ENCODE measurements around the gene NFE2L1.
"Not testable (repeated sequence)": the region's sequence is repeated elsewhere in the genome, so short reads cannot be mapped to it uniquely, and the experiment has no call there.

The NFE2L1 gene

DNA sequence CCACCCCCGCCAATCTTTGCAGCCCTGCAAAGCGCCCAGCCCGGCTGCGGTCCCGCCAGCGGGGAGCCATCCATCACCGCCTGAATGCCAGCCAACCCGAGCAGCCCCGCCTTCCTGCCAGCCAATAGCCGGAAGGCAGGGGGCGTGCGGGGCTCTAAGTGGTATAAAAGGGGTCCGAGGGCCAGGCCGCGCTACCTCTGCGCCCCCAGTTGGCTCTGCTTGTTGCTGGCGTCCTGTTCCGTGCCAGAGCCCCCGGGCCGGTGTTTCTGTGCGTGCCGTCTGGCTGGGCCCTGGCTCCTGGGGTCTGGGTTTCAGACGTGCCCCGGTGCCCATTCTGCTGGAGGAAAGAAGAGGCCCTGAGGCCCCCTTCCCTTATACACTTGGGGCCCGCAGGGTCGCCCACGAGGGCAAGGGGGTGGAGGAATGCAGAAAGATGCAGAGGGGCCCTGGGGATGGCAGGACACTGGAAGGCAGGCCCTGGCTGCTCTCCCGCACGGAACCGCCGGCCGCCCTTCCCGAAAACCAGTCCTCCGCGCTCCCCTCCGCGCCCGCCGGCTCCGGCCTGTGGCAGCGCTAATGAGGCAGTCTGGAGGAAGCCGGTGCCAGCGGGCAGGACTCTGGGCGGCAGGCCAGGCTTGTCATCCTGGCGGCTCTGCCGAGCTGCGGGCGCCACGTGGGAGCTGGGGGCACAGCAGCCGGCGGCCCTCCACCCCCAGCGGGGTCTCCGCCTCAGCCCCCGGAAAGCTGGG, 24.6 kb upstream of the NFE2L1 start:
- DNase-seq (ENCODE audit: low spot score): peak; percentile 21

DNA sequence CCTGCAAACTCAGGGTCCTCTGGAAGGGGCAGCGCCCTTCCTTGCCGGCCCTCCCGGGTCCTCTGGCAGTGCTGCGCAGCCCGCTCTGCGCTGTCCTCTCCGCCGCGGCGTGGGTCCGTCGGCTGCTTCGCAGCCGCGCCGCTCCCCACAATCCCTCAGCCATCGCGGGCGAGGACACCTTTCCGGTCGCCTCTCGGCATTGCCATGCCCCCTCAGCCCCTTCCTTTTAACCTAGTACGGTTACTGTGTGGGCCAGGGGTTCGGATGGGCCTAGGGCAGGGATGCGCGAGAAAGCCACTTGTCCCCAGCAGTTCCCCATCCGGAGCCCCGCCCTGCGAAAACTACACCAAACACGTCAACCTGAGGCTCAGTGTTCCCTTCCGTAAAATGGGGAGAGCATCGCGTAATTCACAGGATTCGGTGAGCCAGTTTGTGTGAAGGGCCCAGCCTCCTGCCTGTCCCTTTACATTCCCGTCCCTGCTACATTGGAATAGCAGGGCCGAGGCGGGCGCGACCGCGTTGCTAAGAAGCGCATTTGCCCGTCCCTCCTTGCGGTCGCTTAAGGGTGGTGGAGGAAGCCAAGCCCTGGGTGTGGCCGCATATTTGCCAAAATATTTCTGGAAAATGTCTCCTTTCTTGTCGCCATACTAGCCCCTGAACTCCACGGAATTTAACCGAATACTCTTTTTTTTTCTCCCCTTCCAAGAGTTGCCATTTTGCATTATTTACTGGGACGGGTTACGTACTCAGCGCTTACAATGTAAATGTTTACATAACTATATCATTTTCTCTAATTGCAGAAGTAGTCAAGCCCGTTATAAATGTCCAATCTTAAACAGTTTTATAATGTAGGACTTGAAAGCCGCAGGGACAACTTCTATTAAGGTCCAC, 23.8 kb upstream of the NFE2L1 start:
- peak; percentile 30 for DNase-seq (ENCODE audit: low spot score)

DNA sequence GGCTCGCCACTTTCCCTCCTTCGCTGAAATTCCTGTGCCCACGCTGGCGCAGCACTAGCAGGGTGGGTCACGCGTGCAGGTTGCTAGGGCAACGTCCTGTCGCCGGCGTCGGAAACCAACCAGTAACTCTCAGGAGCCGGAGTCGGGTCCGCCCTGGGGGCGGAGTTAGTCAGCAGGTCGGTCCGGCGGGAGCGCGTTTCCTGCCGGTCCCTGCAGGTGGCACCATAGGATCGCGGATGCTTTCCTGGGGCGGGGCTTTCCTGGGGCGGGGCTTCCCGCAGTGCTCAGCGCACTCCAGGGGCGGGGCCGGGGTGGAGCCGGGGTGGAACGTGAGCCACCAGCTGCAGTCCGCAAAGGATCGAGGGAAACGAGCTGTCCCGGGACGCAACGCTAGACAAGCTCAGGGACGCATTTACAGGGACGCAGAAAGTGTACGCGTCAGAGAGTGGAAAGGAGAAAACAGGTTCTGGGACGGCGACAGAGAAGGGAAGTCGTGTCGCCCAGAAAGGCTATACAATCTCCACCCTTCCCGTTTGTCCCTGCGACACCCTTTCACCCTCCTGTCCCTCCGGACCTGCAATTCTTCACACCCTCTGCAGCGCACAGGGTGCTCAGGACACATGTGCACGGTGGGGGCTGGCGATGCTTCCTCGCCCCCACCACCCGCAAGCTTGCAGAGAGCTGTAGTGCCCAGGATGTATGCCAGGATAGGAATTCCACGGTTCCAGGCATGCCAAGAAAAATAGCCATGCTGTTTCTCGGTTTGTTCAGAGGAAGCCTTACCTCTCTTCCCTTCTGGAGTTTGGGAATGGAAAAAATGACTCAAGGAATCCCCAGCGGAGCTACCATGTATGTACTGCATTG, 22.9 kb upstream of the NFE2L1 start:
- peak; percentile 97 for DNase-seq (ENCODE audit: low spot score)

DNA sequence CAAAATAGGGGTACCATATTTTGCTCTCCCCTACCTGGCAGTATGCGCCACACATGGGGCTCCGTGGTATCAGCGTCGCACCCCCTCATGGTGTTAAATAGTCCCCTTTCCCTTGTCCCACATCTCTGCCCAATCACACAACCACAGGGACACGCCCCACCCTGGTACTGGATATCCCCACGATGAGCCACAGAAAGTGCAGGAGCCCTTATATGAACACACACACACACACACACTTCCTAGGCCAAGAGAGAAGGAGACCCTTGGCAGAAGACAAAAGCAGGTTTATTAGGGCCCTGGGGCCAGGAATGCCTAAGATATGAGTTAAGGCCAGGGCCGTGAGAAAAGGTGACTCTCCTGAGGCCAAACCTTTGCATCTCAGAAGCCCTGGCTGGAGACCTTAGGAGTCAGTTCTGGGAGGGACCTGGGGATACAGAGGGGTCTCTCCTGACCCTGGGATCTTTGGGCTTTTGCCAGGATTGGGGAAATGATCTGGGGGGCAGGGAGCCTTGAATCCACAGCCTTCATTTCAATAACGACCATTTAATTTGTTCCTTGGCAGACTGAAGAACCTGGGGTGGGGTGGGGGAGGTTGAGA, 22.2 kb upstream of the NFE2L1 start:
- DNase-seq (ENCODE audit: low spot score): no peak

DNA sequence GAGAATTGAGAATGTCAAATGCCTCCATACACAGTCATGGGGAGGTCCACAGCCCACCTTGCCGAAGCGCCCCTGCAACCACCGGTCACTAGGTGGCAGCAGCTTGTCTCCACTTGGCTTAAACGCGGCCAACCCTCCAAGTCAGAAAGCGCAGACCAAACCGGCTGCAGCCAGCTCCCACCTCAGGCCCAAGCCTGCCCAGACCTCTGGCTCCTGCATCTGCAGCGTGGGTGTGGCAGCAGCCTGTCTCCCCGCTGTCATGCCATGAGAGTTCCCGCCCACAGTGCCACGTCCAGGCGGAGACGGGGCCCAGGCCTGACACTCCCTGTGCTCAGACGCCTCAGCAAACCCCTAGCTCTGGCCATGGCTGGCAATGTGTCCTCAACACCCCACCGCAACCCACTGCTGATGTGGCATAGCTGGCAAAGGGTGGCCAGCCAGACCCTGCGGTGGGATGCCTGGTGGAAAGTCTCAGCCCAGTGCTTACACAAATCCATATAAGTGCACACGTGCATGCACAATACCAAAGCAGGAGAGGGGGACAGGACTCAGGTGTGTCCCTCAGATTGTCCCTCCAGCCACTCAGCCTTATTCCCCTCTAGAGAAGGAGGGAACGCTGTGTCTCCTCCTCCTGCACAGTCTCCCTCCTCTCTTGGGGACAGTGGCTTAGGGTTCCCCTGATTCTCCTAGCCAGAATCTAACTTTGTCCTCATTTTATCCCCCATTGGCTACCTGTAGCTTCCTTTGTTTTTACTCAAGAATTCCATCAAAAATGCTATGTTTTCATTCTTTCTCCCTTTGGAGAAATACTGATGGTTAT, 21.4 kb upstream of the NFE2L1 start:
- DNase-seq (ENCODE audit: low spot score): peak; percentile 62

DNA sequence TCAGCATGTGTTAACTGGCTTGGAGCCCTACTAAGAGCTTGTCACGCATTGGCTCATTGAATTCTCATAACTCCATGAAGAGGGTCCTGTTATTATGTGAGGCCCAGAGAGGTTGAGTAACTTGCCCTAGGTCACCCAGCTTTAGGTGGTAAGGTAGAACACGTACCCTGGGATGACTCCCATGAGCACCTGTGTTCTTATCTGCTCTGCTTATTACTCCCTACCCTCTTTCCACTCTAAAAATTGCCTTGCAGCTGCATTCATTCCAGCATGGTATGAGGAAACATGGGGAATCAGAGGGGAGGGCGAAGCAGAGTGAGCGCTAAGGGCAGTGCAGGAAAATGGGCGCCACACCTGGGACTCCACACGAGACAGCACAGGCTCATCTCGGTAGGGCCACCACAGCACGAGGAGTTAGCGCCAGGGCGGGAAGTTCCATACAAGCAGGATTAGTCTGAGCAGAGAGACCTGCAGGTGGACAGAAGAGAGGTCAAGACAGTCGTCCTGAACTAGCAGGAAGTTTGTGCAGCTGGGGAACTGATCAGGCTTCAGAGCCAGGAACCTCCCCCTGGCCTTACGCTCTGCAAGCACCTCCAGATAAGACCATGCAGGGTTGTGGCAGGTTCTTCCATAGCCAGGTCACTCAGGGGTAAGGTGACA, 20.7 kb upstream of the NFE2L1 start:
- DNase-seq (ENCODE audit: low spot score): no peak

DNA sequence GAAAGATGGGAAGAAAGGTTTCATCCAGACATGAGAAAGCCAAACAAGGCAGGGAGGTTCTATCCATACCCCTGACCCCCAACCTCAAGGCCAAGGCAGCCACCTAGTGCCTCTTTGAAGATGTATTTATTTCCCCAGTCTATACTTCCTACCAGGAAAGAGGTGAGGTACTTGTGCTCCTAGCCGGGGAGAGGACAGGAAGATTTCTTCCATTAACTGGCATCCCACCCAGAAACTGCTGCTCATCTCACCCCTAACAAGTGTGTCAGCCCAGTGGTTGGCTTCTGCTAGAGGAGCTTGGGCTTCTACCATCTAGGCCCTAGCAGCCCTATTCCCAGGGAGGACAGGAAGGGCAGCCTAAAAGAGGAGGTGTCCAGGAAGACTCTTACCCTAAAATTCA, 19.4 kb upstream of the NFE2L1 start:
- DNase-seq (ENCODE audit: low spot score): no peak

DNA sequence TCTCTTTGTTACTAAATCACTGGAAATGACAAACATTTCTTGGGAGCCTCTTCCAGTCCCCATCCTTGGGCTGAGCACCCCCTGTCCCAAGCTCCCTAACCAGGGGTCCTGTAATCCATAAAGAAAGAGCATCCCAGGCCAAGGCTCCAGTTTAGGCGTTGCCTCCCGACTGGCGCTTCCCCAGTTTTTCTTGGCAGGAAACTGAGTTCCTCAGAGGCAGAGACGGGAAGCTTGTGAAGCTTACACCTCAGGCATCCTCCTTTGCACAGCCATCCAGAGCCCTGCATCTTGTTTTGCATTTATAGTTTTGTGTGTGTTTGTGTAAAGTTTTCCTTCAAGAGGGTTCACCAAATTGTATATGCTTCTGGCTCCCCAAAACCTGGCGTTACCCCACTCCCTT, 17.6 kb upstream of the NFE2L1 start:
- no peak for DNase-seq (ENCODE audit: low spot score)

DNA sequence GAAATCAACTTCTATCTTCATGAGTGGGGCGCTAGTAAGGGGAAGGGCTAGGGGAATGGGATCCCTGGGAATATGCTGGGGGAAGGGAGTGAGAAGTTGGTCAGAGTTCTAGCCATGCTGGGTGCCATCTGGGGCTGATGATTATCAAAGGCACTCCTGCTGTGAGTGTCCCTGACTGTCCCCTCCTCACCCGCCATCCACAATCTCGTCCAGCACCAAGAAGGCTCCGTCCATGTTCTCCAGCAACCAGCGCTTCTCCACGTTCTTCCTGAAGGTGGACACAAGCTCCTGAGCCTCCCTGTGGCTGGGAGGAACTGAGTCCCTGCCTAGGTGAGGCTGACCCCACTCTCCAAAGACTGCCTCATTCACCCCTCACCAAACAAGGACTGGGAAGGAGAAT, 16.2 kb upstream of the NFE2L1 start:
- no peak for DNase-seq (ENCODE audit: low spot score)

DNA sequence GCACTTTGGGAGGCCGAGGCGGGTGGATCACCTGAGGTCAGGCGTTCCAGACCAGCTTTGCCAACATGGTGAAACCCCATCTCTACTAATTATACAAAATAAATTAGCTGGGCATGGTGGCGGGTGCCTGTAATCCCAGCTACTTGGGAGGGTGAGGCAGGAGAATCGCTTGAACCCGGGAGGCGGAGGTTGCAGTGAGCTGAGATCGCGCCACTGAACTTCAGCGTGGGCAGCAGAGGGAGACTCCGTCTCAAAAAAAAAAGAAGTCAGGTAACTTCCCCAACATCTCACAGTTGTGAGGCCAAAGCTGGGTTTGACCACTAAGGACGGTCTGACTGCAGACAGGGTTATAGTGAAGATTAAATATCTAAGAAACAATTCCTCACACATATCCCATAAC, 13.4 kb upstream of the NFE2L1 start:
- not testable (repeated sequence) for DNase-seq (ENCODE audit: low spot score)

DNA sequence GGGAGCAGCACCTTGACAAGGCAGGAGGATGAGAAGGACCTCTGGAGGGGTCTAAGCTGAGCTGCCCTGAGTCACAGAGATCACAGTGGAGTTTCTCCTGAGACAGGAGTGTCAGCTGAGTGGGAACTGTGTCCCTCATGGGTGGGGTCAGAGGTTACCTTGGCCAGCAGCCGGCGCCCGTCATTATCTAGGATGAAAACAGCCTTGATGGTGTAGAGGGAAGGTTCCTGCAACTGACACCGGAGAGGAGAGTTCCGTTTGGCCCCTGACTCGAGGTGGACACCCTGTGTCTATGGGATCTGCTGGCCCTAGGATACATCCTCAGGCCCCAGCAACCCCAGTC, 11.5 kb upstream of the NFE2L1 start:
- DNase-seq (ENCODE audit: low spot score): no peak

DNA sequence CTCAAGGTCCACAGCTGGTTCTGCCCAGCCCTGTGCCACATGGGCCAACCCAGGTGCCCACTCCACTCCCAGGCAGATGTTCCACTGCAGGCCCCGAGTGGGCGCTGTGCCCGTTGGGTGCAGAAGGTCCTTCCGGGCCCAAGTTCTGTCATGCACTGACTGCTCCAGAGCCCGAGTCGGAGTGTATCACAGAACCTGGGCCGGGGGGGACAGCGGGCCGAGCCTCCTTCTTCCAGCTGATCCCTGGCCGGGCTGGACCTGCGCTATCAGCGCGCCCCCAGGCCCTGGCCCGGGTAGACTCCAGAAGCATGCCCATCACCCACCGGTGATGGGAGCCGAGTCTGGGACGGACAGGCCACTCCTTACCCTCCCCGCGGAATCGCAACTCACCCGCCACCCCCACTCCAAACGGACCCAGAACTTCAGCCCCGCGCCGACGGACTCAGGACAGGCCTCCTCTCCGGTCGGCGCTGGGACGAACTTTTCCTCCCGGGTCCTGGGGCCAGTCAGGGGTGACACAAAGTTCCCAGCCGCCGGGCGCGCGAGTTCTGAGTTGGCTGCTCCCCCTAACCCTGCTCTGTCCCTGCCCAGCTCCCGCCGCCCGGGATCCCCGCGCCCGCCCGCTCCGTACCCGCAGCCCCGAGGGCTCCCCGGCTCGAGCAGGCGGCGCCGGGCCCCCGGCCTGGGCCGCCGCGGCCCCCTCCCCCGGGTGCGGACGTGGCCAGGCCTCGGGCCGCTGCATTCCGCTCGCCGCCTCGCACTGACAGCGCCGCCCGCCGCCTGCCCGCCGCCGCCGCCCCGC, 10.9 kb upstream of the NFE2L1 start, which contains the start of gene COPZ2:
COPZ2 (minus strand) TSS at position 762 of the 802 bp plus-strand sequence; CDS start at position 742, 20 bp downstream.
- DNase-seq (ENCODE audit: low spot score): peak; percentile 51

DNA sequence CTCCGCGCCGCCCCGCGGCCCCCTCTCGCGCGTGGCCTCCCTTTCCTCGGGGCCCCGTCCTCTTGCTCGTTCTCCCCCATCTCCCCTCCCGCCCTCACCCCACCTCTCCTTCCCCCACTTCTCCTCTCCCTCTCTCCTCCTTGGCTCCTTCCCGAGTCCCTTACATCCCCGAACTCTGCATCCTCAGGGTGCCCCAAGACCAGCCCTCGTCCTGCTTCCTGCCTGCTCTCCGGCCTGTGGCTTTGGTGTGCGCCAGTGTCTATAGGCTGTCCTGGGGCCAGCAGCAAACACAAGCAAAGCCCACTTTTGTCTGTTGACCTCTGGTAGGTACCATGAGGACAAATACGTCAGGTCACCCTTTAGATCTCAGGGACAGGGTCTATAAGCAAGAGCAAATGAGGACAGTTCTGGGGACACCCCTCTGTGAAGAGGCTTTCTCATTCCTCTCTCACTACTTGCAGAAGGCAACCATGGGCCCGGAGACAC, 10.3 kb upstream of the NFE2L1 start:
- DNase-seq (ENCODE audit: low spot score): no peak

DNA sequence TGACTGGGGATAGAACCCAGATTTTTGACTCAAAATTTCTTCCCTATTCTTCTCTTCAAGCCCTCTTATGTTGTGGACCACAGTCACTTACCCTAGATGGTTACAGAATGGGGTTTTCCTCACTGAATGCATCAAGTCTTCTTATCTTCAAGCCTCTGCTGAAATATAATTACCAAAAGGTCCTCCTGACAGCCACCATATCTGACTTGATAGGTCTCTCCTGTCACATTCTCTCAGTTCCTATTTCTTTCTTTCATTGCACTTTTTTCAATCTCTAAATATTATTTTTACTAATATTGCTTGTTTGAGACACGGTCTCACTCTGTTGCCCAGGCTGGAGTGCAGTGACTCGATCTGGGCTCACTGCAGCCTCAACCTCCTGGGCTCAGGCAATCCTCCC, 9.5 kb upstream of the NFE2L1 start:
- DNase-seq (ENCODE audit: low spot score): no peak

DNA sequence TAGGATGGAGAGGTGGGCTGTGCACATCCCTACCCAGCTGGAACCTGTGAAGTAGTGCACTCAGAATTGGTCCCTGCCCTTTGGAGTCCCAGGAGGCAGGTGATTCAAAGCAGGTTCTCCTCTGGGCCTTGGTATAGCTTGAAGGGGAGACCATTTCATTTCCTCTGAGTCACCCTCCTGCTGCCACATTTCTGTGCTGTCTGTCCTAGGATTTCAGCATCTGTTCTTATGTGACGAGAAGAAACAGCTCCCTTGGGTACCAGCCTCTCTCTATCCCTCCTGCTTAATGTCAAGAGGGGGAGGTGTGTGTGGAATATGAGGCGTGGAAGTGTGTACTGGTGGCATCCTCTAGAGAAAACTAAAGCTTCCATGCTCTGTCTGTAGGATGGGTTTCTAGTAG, 5.0 kb upstream of the NFE2L1 start:
- no peak for DNase-seq (ENCODE audit: low spot score)

DNA sequence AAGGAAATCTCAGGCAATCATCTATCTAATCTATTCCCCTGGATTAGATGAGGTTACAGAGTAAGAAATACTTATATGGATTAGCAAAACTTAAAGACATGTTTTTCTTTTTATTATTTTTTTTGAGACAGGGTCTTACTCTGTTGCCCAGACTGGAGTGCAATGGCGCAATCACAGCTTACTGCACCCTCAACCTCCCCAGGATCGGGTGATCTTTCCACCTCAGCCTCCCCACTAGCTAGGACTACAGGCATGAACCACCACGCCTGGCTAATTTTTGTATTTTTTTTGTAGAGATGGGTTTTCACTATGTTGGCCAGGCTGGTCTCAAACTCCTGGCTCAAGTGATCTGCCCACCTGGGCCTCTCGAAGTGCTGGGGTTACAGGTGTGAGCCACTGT, 3.3 kb upstream of the NFE2L1 start:
- no peak for DNase-seq (ENCODE audit: low spot score)

DNA sequence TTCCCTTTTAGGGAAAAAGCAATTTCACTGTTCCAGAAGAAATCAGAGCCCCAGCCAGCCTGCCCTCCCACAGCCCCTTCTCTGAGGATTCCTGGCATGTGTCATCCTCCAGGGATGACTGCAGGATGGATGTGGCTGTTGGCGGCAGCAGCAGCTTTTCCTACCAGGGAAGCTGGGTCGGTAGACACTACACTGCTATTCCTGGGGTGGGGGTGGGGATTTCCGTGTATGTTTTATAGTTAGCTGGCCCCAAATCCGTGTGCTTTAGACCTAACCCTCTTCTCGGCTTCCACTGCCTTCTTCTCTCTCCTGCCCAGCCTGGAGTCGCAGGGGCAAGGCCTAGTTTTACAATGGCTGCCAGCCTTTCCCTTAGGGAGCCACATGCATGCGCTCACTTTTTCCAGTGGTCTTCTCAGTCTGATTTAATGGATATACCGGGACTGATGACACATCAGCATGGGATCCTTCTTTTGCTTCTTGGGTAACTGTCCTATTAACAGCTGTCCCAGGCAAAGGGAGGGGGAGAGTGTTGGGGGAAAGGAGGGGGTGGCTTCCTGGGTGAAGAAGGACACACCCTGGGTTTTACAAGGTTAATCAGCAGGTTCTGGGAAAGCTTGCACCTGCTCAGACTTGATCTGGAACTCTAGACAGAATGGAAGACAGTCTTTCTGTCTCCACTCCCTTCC, 2.7 kb upstream of the NFE2L1 start:
- DNase-seq (ENCODE audit: low spot score): no peak

DNA sequence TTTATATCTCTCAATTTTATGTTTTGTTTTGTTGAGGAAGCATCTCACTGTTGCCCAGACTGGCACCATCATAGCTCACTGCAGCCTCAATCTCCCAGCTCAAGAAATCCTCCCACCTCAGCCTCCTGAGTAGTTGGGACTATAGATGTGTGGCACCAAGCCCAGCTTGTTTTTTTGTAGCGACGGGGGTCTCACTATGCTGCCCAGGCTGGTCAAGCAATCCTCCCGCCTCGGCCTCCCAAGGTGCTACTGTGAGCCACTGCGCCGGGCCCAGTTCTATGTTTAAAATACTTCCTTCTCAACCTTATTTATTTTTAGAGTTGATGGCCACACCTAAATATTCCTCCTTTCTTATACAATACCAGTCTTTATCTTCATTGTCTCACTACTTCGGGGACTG, 1.9 kb upstream of the NFE2L1 start:
- DNase-seq (ENCODE audit: low spot score): no peak
